ENCODE results near the gene PATJ. TPM values are rescaled to one million over a fixed set of nuclear protein-coding genes. Genes with fewer than 3 reads are reported as not detected.
"Not testable (repeated sequence)": the region's sequence is repeated elsewhere in the genome, so short reads cannot be mapped to it uniquely, and the experiment has no call there.

The PATJ gene
- total RNA-seq, 6 experiments from 2014 or later = 19.0 to 49.0 (median 26.7) TPM

- Histone ChIP-seq H3K27me3 (no peaks in the 10 kb centered on the region), H3K27ac (no peak overlapping the region), H3K4me3 (no peak overlapping the region), H3K9me3 (no peaks in the 10 kb centered on the region), H3K36me3 (peaks cover 0 to 10% (median 0%) of the 10 kb centered on the region in 4 donors), H3K4me1 (no peaks in the 10 kb centered on the region)
- ATAC-seq (no peak), DNase-seq (no peak)
- WGBS (ENCODE audit: insufficient coverage, low coverage, low lambda C conversion rate, missing lambda C conversion rate) = 73% methylated on average over 2 of the region's 2 CpGs
- no peak for TF ChIP-seq POLR2A (IDR thresholded peaks at IDR 0.05)
- TF ChIP-seq, protein P1, sequence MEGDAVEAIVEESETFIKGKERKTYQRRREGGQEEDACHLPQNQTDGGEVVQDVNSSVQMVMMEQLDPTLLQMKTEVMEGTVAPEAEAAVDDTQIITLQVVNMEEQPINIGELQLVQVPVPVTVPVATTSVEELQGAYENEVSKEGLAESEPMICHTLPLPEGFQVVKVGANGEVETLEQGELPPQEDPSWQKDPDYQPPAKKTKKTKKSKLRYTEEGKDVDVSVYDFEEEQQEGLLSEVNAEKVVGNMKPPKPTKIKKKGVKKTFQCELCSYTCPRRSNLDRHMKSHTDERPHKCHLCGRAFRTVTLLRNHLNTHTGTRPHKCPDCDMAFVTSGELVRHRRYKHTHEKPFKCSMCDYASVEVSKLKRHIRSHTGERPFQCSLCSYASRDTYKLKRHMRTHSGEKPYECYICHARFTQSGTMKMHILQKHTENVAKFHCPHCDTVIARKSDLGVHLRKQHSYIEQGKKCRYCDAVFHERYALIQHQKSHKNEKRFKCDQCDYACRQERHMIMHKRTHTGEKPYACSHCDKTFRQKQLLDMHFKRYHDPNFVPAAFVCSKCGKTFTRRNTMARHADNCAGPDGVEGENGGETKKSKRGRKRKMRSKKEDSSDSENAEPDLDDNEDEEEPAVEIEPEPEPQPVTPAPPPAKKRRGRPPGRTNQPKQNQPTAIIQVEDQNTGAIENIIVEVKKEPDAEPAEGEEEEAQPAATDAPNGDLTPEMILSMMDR (IDR thresholded peaks at IDR 0.05) = no peak
- intact Hi-C loops (cut with DNase I) = no loop called here
Measured at GRCh38 chr1:61839679-61840078, 97.4 kb downstream of the PATJ start.

GRCh38 chr1:61842036-61842435, 99.8 kb downstream of the PATJ start:
- intact Hi-C loops (cut with DNase I) = no loop called here

DNA sequence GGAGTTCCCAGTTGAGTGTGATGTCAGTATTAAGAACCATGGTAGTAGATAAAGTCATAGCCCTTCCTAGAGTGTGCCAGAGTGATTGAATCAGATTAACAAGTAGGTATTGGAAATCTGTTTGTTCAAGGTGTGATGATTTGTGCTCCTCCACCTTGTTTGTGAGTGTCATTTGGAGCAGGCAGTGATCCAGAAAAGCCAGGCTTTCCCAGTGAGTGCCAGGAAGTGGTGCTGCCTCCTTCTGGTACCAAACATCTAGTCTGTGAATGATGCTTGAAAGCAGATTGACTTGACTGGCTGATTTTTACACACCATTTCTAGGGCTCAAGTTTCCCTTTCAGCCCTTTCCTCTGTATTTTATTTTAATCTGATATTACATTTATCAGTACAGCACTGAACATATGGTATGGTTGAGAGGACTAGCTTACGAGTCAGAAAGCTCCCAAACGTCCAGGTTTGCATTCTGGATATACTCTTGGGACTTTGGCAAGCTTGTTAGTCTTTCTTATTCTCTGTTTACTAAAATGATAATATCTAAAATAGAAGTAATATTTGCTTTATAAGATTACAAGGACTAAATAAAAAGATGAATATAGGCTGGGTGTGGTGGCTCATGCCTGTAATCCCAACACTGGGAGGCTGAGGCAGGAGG, 100.7 kb downstream of the PATJ start:
- TF ChIP-seq, protein P1 (IDR thresholded peaks at IDR 0.05) = peak in 3 of 4 donors; percentile 25 to 29 (median 25)
- no peak for TF ChIP-seq POLR2A (IDR thresholded peaks at IDR 0.05)
- Histone ChIP-seq H3K4me3 (no peak overlapping the region), H3K4me1 (no peaks in the 10 kb centered on the region), H3K27me3 (no peaks in the 10 kb centered on the region), H3K9me3 (no peaks in the 10 kb centered on the region), H3K27ac (no peak overlapping the region), H3K36me3 (peaks cover 0 to 2% (median 0%) of the 10 kb centered on the region in 4 donors)
- no peak for DNase-seq
- ATAC-seq = peak in 3 of 4 donors; percentile 29 to 78 (median 33)
- intact Hi-C loops (cut with DNase I) = no loop called here
- WGBS (ENCODE audit: insufficient coverage, low coverage, low lambda C conversion rate, missing lambda C conversion rate) = 69% methylated on average over 2 of the region's 2 CpGs

More at GRCh38 chr1:61842036-61842435, 99.8 kb downstream of the PATJ start:
- Histone ChIP-seq H3K4me3 (no peak overlapping the region), H3K27me3 (no peaks in the 10 kb centered on the region), H3K9me3 (no peaks in the 10 kb centered on the region), H3K4me1 (no peaks in the 10 kb centered on the region), H3K27ac (no peak overlapping the region), H3K36me3 (peaks cover 0 to 4% (median 0%) of the 10 kb centered on the region in 4 donors)
- ATAC-seq (no peak), DNase-seq (no peak)
- WGBS (ENCODE audit: insufficient coverage, low coverage, low lambda C conversion rate, missing lambda C conversion rate) = 100% methylated on average over 3 of the region's 4 CpGs
- TF ChIP-seq, protein P1 (IDR thresholded peaks at IDR 0.05) = no peak
- TF ChIP-seq POLR2A (IDR thresholded peaks at IDR 0.05) = no peak

- 100% methylated on average over 1 of the region's 1 CpG for WGBS (ENCODE audit: insufficient coverage, low coverage, low lambda C conversion rate, missing lambda C conversion rate)
- DNase-seq (no peak), ATAC-seq (no peak)
- TF ChIP-seq, protein P1 (IDR thresholded peaks at IDR 0.05) = no peak
- intact Hi-C loops (cut with DNase I) = no loop called here
- H3K4me1 ChIP-seq = no peaks in the 10 kb centered on the region
- no peak overlapping the region for H3K4me3 ChIP-seq
- H3K9me3 ChIP-seq = no peaks in the 10 kb centered on the region
- no peaks in the 10 kb centered on the region for H3K36me3 ChIP-seq
- H3K27me3 ChIP-seq = no peaks in the 10 kb centered on the region
- H3K27ac ChIP-seq = no peak overlapping the region
Measured at GRCh38 chr1:61844006-61844405, 101.7 kb downstream of the PATJ start.

DNA sequence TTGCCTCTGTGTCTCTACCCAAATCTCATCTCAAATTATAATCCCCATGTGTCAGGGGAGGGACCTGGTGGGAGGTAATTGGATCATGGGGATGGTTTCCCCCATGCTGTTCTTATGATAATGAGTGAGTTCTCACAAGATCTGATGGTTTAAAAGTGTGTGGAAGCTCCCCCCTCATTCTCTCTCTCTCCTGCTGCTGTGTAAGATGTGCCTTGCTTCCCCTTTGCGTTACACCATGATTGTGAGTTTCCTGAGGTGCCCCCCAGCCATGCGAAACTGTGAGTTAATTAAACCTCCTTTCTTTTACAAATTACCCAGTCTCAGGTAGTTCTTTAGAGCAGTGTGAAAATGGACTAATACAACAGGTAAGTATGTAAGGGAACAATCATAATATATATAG, 102.4 kb downstream of the PATJ start:
- 88% methylated on average over 2 of the region's 2 CpGs for WGBS (ENCODE audit: insufficient coverage, low coverage, low lambda C conversion rate, missing lambda C conversion rate)
- H3K27ac ChIP-seq; intact Hi-C loops (cut with DNase I); H3K4me1 ChIP-seq; H3K36me3 ChIP-seq; H3K27me3 ChIP-seq; H3K9me3 ChIP-seq; DNase-seq; ATAC-seq; H3K4me3 ChIP-seq: not testable (repeated sequence)
